Mesothelial cell of epicardium (in vitro differentiated cells): ENCODE results near the gene HOXD9. TPM values are rescaled to one million over a fixed set of nuclear protein-coding genes. Genes with fewer than 3 reads are reported as not detected.

Source experiments
- DNase-seq, 2 experiments: peaks; one replicate each; pipeline ENCODE4 v3.0.0; 2021; ENCODE audit warnings: low spot score in 2 of 2; ENCODE audit not compliant: unreplicated experiment in 2 of 2
- H3K27ac Mint-ChIP-seq: 2 replicates; pipeline ENCODE4 v1.8.0; 2021; ENCODE audit warnings: mixed read lengths
- H3K27me3 Mint-ChIP-seq: 2 replicates; pipeline ENCODE4 v1.8.0; 2021; ENCODE audit warnings: low read depth, mixed read lengths
- H3K36me3 Mint-ChIP-seq: 2 replicates; pipeline ENCODE4 v1.8.0; 2021; ENCODE audit warnings: mixed read lengths
- H3K4me1 Mint-ChIP-seq: 2 replicates; pipeline ENCODE4 v1.8.0; 2021; ENCODE audit warnings: mixed read lengths
- H3K4me3 Mint-ChIP-seq: 2 replicates; pipeline ENCODE4 v1.8.0; 2021; ENCODE audit warnings: mild to moderate bottlenecking, moderate library complexity, mixed read lengths
- H3K9me3 Mint-ChIP-seq: 2 replicates; pipeline ENCODE4 v1.8.0; 2021; ENCODE audit warnings: mixed read lengths
- CTCF ChIP-seq: fragments of 200-600 bp; sonication (generic); IDR thresholded peaks from one replicate; pipeline ENCODE4 v1.5.0; 2021; ENCODE audit warnings: antibody characterized with exemption; ENCODE audit not compliant: unreplicated experiment
- total RNA-seq: library from RNA; stranded (reverse); gene quantifications from 3 replicates; pipeline ENCODE4 v1.2.1, GENCODE V29; 2021

The HOXD9 gene
- total RNA-seq, 1 donor from 2014 or later = 1.1 TPM

- DNase-seq = no peak
- Mint-ChIP-seq H3K36me3 (peaks cover 2% of the 10 kb centered on the region), H3K27me3 (peaks cover 97% of the 10 kb centered on the region), H3K4me1 (peaks cover 9% of the 10 kb centered on the region), H3K27ac (no peak overlapping the region), H3K4me3 (peak overlapping the region; percentile 31), H3K9me3 (no peaks in the 10 kb centered on the region)
- TF ChIP-seq CTCF = no peak
Observed at GRCh38 chr2:176152350-176153181, 30.0 kb downstream of the HOXD9 start.

GRCh38 chr2:176154576-176155252 is 32.2 kb downstream of the HOXD9 start:
- Mint-ChIP-seq H3K27ac (no peak overlapping the region), H3K36me3 (no peaks in the 10 kb centered on the region), H3K9me3 (no peaks in the 10 kb centered on the region), H3K4me1 (peaks cover 12% of the 10 kb centered on the region), H3K27me3 (peaks cover 96% of the 10 kb centered on the region), H3K4me3 (no peak overlapping the region)
- no peak for TF ChIP-seq CTCF
- no peak for DNase-seq

DNA sequence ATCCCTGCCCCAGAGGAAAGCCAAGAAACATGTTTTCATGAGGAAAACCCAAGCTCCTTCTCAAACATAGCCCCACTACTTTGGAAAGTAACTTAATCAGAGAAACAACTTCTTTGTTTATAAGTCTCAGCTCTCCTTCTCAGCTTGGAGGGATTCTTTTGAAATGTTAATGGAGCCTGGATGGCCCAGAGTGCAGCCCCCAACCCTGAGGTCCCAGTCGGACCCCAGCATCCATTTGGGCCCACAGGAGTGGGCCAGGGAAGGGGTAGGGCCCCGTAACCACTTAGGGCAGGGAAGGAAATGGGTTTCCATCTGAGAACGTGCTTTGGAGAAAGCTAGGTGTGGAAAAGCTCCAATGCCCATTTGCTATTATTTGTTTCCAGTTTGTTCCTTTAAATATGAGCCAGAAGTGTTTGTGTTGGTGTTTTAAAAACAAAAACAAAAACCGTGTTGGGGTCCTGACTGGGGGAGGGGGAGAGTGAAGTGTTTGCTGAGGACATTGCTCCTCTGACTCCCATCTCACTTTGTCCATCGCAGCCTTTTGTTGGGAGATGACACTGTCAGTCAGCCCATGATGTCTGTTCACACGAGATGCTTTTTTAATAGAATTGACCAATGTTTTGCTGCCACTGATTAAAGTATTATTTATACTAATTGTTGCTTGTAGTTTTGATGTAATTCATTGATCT is 33.0 kb downstream of the HOXD9 start:
- Mint-ChIP-seq H3K4me1 (peaks cover 14% of the 10 kb centered on the region), H3K27ac (no peak overlapping the region), H3K9me3 (no peaks in the 10 kb centered on the region), H3K27me3 (peaks cover 96% of the 10 kb centered on the region), H3K4me3 (no peak overlapping the region), H3K36me3 (no peaks in the 10 kb centered on the region)
- no peak for TF ChIP-seq CTCF
- no peak for DNase-seq

GRCh38 chr2:176156301-176156806 is 33.8 kb downstream of the HOXD9 start:
- no peak for TF ChIP-seq CTCF
- Mint-ChIP-seq H3K36me3 (no peaks in the 10 kb centered on the region), H3K4me3 (no peak overlapping the region), H3K27me3 (peaks cover 96% of the 10 kb centered on the region), H3K9me3 (no peaks in the 10 kb centered on the region), H3K27ac (no peak overlapping the region), H3K4me1 (peaks cover 15% of the 10 kb centered on the region)
- DNase-seq = no peak

DNA sequence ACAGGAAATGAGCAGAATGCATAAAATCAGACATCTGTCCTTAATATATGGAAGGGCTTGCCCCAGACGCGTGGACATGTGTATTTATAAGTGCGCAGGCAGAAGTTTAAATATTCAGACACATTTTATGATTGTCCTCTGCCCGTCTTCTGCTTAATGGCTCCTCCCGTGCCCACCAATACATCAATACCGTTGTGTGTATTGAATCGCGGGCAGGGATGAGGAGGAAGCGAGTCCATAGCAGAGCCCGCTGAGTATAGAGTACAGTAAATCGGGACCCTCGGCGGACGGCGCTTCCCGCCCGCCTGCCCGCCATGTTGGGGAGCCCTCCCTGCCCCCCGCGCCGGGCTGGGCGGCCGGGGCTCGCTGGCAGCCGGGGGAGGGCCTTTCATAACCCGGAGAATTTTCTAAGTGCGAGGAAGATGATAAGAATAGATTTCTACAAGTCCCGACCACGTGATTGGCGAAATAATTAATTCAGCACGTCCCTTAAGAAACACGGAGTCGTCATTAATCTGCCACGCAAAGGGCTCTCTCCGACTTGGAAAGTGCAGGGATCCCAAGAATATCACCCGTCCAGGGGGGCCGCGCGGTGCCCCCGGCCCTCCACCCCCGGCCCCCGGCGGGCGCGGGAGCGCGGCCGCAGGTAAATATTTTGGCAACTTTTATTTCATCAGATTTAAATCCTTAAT is 34.4 kb downstream of the HOXD9 start, which contains the start of gene HOXD3:
Gene HOXD3, plus strand, starts transcription at position 501 of the 692 bp plus-strand sequence. CDS start 11,808 bp downstream, outside the sequence.
- Mint-ChIP-seq H3K4me3 (peak within 1 kb of the TSS; percentile 22), H3K27me3 (peaks cover 97% of the 10 kb centered on the region), H3K36me3 (no peaks in the 10 kb centered on the region), H3K27ac (no peak within 1 kb of the TSS), H3K9me3 (no peaks in the 10 kb centered on the region), H3K4me1 (peaks cover 13% of the 10 kb centered on the region)
- DNase-seq = no peak
- no peak for TF ChIP-seq CTCF
